Bronchial epithelial cell (primary cell): ENCODE results near the gene LHPP. TPM values are rescaled to one million over a fixed set of nuclear protein-coding genes. Genes with fewer than 3 reads are reported as not detected.

Experiments
- DNase-seq: peaks from one replicate; pipeline ENCODE4 v3.0.0-alpha.2; 2010; ENCODE audit warnings: low read depth
- FAIRE-seq: peaks from 2 replicates; lab custom pipeline; 2011; peaks lifted over from hg19 to GRCh38; lab: Jason Lieb, UNC
- H3K27me3 ChIP-seq: 2 replicates; pipeline ENCODE4 v1.5.1; 2011; ENCODE audit warnings: low read length; ENCODE audit not compliant: control insufficient read depth, insufficient read depth
- H3K36me3 ChIP-seq: 2 replicates; pipeline ENCODE4 v1.5.1; 2011; ENCODE audit warnings: low read length; ENCODE audit not compliant: control insufficient read depth, insufficient read depth
- H3K4me3 ChIP-seq: 2 replicates; pipeline ENCODE4 v1.5.1; 2011; ENCODE audit warnings: mild to moderate bottlenecking, low read depth, low read length, control low read depth
- CTCF ChIP-seq: IDR thresholded peaks from 2 replicates; pipeline ENCODE4 v1.5.1; 2011; ENCODE audit warnings: mild to moderate bottlenecking, moderate library complexity, low read length, control low read depth, inconsistent platforms; ENCODE audit not compliant: insufficient read depth, severe bottlenecking
- total RNA-seq: library from RNA; depleted of rRNA; stranded (reverse); fragments of >200 nt; gene quantifications from 2 replicates; pipeline ENCODE4 v1.2.1, GENCODE V29; 2014

LHPP gene, protein sequence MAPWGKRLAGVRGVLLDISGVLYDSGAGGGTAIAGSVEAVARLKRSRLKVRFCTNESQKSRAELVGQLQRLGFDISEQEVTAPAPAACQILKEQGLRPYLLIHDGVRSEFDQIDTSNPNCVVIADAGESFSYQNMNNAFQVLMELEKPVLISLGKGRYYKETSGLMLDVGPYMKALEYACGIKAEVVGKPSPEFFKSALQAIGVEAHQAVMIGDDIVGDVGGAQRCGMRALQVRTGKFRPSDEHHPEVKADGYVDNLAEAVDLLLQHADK
- total RNA-seq, result 14.0 and 17.8 TPM in 2 replicates

- DNase-seq, result peak; percentile 61
Measured at GRCh38 chr10:124461642-124462347, at the start of gene LHPP. LHPP (plus strand) TSS chr10:124461823; CDS start chr10:124461863, 40 bp downstream.

GRCh38 chr10:124414076-124414475 is 47.5 kb upstream of the LHPP start:
- DNase-seq (no peak), FAIRE-seq (no peak)
- H3K27me3 ChIP-seq, result no peaks in the 10 kb centered on the region
- peaks cover 7% of the 10 kb centered on the region for H3K36me3 ChIP-seq
- H3K4me3 ChIP-seq, result no peak overlapping the region
- no peak for TF ChIP-seq CTCF

More at GRCh38 chr10:124461642-124462347, at the start of gene LHPP:
- TF ChIP-seq CTCF, result peak; percentile 18
- Histone ChIP-seq H3K4me3 (peak within 1 kb of the TSS; percentile 74), H3K27me3 (no peaks in the 10 kb centered on the region), H3K36me3 (no peaks in the 10 kb centered on the region)
- no peak for FAIRE-seq

- H3K4me3 ChIP-seq, result no peak overlapping the region
- no peaks in the 10 kb centered on the region for H3K27me3 ChIP-seq
- peaks cover 4% of the 10 kb centered on the region for H3K36me3 ChIP-seq
- FAIRE-seq (no peak), DNase-seq (no peak)
- TF ChIP-seq CTCF, result no peak
Measured at GRCh38 chr10:124415210-124415609, 46.4 kb upstream of the LHPP start.

GRCh38 chr10:124416733-124417132 is 44.9 kb upstream of the LHPP start:
- no peak for FAIRE-seq
- DNase-seq, result peak; percentile 53
- Histone ChIP-seq H3K36me3 (no peaks in the 10 kb centered on the region), H3K27me3 (no peaks in the 10 kb centered on the region), H3K4me3 (no peak overlapping the region)
- TF ChIP-seq CTCF, result no peak

- FAIRE-seq, result no peak
- no peaks in the 10 kb centered on the region for H3K36me3 ChIP-seq
- DNase-seq, result no peak
- peak overlapping the region; percentile 65 for H3K4me3 ChIP-seq
- H3K27me3 ChIP-seq, result no peaks in the 10 kb centered on the region
- TF ChIP-seq CTCF, result no peak
Measured at GRCh38 chr10:124417895-124418725, 43.5 kb upstream of the LHPP start.
